NK-92 (cell line): Measurements from ENCODE around the gene SEMA4F.
"Not testable (repeated sequence)": the region's sequence is repeated elsewhere in the genome, so short reads cannot be mapped to it uniquely, and the experiment has no call there.

Experiments
- DNase-seq: peaks from one replicate; lab custom pipeline; 2025; ENCODE audit not compliant: unreplicated experiment; lab: John Stamatoyannopoulos, UW

The SEMA4F gene

GRCh38 chr2:74653985-74654882 is at the start of gene SEMA4F:
Gene SEMA4F, plus strand, starts transcription at chr2:74654247. Its CDS starts 130 bp downstream, at chr2:74654377.
- DNase-seq: peak; percentile 43

GRCh38 chr2:74606927-74607326 is 47.1 kb upstream of the SEMA4F start:
- no peak for DNase-seq

- DNase-seq: no peak
These were observed 36.9 kb upstream of the SEMA4F start for GRCh38 chr2:74617122-74617521.

- DNase-seq: no peak
These were observed 35.5 kb upstream of the SEMA4F start for GRCh38 chr2:74618410-74619083.

- DNase-seq: no peak
These were observed 34.3 kb upstream of the SEMA4F start for GRCh38 chr2:74619651-74620297.

GRCh38 chr2:74620671-74621070 is 33.4 kb upstream of the SEMA4F start:
- DNase-seq: no peak

- no peak for DNase-seq
These were observed 28.2 kb upstream of the SEMA4F start for GRCh38 chr2:74625658-74626425.

GRCh38 chr2:74628538-74629105 is 25.4 kb upstream of the SEMA4F start:
- no peak for DNase-seq

GRCh38 chr2:74630454-74630853 is 23.6 kb upstream of the SEMA4F start:
- DNase-seq: not testable (repeated sequence)

- no peak for DNase-seq
These were observed 21.7 kb upstream of the SEMA4F start for GRCh38 chr2:74632209-74632938.

- no peak for DNase-seq
These were observed 21.1 kb upstream of the SEMA4F start for GRCh38 chr2:74632939-74633312.

GRCh38 chr2:74639550-74639949 is 14.5 kb upstream of the SEMA4F start:
- no peak for DNase-seq

- DNase-seq: no peak
These were observed 8.7 kb upstream of the SEMA4F start for GRCh38 chr2:74645344-74645743.

- no peak for DNase-seq
These were observed 7.8 kb upstream of the SEMA4F start for GRCh38 chr2:74646201-74646600.

GRCh38 chr2:74646834-74647482 is 7.1 kb upstream of the SEMA4F start:
- no peak for DNase-seq

GRCh38 chr2:74648009-74648443 is 6.0 kb upstream of the SEMA4F start, which contains the start of gene M1AP:
Gene M1AP, minus strand, starts transcription at chr2:74648330. Its CDS starts 8,055 bp downstream, at chr2:74640275.
- DNase-seq: no peak

- DNase-seq: no peak
These were observed 460 bp upstream of the SEMA4F start for GRCh38 chr2:74653589-74653984.

GRCh38 chr2:74655579-74655978 is 1.5 kb downstream of the SEMA4F start:
- no peak for DNase-seq

- DNase-seq: no peak
These were observed 4.5 kb downstream of the SEMA4F start for GRCh38 chr2:74658516-74658915.
